Measurements from ENCODE around the gene EML1.

EML1 gene

GRCh38 chr14:99971941-99972747 is 178.9 kb downstream of the EML1 start:
- no peak for DNase-seq

DNA sequence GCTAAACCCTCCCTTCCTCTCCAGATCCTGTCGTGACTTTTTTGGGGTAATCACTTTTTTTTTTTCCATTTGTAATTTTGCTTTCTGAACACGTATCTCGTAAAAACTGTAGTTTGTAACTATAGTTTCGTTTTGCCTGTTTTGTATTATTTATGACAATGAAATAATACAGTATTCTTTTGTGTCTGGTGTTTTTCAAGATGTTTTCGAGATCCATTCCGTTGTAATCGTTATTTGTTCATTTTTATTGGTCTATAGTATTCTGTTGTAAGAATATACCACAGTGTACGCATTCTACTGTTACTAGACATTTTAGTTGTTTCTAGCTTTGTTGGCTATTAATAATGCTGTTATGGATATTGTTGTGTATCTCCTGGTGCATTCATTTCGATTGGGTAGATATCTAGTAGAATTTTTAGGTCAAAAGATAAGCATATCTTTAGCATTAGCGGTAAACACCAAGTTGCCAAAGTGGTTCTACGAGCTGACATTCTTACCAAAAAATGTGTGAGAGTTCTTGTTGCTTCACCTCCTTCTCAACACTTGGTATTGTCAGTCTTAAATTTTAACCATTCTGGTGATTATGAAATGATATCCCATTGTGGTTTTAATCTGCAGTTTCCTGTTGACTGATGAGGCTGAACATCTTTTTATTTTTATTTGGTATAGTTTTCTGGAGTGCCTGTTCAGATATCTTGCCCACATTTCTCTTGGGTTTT is 179.7 kb downstream of the EML1 start:
- no peak for DNase-seq

DNA sequence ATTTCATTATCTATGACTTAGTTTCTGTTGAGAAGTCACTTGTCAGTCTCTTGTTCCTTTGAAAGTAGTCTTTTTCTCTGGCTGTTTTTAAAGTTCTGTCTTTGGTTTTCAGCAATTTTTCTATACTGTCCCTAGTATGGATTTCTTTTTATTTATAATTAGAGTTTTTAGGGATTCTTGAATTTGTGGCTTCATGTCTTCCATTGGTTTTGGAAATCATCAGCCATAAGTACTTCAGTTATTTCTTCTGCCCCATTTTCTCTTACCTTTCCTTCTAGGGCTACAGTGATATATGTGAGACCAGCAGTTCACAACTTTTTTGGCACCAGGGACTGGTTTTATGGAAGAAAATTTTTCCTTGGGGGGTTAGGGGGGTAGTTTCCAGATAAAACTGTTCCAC is 182.0 kb downstream of the EML1 start:
- no peak for DNase-seq

DNA sequence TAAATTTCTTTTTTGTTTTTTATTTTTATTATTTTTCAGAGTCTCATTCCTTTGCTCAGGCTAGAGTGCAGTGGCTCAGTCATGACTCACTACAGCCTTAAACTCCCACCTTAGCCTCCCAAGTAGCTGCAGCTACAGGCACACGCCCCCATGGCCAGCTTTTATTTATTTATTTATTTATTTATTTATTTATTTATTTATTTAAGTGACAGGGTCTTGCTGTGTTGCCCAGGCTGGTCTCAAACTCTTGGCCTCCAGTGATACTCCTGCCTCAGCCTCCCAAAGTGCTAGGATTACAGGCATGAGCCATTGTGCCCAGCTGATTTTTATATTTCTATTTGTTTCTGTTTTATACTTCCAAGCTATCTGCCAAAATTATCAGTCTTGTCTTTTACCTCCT is 182.8 kb downstream of the EML1 start:
- DNase-seq: no peak

DNA sequence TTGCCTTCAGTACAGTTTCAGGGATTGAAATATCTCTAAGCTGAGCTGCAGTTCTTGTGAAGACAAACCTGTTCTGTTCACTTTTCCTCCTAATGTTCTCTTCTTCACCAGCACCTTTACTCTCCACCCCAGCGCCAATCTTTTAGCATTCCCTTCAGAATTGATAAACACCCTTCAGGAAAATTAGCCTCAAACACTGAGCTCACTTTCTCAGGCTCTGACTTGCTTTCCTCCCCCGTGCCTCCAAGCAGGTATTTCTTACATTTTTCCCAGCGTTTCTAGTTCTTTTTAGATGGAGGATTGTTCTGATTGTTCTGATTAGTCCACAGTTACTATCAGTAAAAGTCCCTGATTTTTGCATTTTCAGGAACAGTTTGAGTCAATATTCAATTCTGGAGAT is 183.5 kb downstream of the EML1 start:
- DNase-seq: no peak

DNA sequence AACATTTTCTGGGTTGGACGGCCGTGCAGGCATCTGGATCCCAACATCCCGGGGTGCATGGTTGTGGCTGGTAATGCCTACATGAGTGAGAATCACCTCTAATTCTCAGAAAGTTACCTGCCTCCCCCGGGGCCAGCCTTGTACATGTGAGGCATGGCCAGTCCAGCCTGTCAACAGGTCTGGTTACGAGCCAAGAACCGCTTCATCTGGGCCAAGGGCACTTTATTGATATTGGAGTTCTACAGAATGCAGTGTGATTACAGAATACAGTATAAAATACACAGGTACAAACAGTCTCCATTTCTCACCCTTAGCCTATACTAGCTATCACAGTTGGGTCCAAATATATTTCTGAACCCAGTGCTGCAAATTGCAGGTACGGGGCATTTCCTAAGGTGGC is 187.1 kb downstream of the EML1 start:
- DNase-seq: no peak

- no peak for DNase-seq
Measured at GRCh38 chr14:99981806-99982205, 188.6 kb downstream of the EML1 start.

- DNase-seq: peak; percentile 39 to 56
Measured at GRCh38 chr14:99982537-99983250, 189.5 kb downstream of the EML1 start.

DNA sequence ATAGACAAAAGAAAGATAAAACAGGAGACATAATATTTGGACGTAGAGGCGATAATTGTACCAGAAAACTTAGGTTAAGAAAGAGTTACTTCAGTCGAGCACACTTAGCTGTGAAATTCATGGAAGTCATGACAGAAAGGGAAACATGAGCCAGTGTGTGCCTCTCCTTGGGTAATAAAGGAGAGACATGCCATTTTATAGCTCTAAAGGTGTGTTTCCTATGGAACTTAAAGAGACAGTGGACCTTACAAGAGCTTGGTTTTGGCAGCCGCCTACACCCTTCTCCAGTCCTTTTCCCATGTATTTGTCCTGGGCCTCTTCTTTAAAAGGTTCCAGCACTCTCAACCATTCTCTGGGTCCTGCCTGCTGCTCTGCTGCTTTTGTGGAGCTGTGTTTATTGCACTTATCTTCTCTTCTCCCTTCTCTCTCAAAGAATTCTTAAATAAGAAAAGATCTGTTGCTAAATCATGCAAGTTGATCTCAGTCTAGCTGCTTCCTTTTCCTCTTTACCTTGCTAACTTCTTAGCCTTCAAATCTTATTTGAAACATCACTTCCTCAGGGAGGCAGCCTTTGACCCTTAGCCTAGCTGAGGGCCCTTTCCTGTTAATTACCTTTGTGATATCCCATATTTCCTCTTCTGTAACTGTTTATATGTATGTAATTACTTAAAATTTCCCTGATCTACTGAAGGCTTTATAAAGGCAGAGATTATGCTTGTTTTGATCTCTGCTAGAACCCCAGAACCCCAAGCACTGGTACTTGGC is 190.2 kb downstream of the EML1 start:
- DNase-seq: no peak

DNA sequence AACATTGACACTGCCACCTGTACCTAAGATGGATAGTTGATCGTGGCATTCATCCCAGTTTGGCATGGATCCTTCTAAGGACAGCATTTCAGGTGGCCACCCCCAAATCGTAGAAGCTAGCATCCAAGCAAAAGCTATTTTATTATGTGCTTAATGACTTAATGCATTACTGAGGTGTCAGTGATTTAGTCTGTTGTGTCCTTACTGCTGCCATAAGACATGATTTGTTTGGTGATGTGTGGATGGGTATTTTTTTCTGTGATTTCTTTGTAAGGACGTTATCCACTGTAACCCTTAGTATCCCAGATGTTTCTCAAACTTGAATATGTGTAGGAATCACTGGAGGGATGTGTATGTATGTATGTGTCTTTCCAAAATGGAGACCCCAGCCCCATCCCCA is 190.8 kb downstream of the EML1 start:
- no peak for DNase-seq

DNA sequence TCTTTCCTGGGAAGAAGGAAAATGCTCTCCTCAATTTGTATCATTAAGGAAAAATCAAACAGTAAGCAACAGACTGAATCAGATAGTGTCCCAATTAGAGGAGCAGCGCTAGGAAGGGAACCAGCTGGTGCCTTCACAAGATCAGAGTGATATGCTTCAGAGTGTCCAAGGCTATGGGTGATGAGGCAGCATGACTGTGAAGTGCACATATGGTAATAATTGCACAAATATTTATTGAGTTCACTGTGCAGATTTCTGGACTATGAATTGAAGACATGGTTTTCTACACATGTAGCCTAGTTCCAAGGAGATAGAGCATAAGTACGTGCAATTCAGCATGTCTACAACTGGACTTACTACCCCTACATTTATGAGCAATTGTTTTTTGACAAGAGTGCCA is 193.2 kb downstream of the EML1 start:
- DNase-seq: no peak

DNA sequence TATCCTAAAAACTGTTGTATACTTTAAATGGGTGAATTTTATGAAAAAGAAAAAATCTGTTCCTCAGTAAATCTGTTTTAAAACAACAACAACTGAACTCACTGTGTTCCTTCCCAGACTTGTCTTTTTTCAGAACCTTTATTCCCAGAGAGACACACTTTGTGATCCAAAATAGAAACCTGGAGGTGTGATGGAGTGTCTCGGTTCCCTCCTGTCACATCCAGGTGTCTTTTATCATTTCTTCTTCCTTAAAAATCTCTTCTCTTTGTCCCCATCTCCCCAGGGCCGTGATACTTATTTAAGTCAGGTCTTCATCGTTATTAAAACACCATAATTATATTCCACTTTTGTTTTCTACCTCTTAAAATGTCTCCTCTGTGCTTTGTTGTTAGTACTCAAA is 195.8 kb downstream of the EML1 start:
- no peak for DNase-seq

DNA sequence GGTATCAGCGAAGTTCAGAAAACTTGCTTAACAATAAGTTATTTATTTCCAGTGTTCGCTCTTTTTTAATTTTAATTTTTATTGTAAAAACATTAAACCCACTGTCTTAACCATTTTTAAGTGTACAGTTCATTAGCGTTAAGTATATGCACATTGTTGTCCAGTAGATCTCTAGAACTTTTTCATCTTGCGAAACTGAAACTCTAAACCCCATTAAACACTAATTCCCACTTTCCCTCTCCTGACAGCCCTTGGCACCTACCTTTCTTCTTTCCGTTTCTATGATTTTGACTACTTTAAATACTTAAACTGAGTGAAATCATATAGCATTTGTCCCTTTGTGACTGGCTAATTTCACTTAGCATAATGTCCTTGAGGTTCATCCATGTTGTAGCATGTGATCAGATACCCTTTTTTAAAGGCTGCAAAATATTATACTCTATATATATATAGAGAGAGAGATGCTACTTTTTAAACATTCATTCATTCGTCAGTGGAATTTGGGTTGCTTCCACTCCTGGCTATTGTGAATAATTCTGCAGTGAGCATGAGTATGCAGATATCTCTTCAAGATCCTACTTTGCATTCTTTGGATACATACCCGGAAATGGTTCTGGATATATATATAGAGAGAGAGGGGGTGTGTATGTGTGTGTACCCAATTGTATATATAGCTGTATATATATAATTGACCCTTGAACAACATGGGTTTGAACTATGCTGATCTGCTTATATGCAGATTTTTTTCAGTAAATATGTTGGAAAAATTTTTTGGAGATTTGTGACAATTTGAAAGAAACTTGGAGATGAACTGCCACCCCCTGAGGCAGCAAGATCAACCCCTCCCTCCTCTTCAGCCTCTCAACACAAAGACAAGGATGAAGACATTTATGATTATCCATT is 197.3 kb downstream of the EML1 start:
- no peak for DNase-seq

GRCh38 chr14:99991331-99991730 is 198.1 kb downstream of the EML1 start:
- no peak for DNase-seq

Data from NCI-H1930 (cell line).